GM19372 (cell line): ENCODE measurements around the gene TLK1.

Experiments
- ATAC-seq: cut with Tn5 transposase; IDR thresholded peaks from one replicate; pipeline ENCODE4 v1.9.1; 2021; ENCODE audit warnings: mild to moderate bottlenecking, low read depth, moderate library complexity; ENCODE audit not compliant: unreplicated experiment

TLK1 gene

GRCh38 chr2:170971071-170971470, 189.6 kb downstream of the TLK1 start:
- no peak for ATAC-seq

GRCh38 chr2:170969872-170970496, 190.7 kb downstream of the TLK1 start:
- no peak for ATAC-seq

- ATAC-seq = no peak
Observed at GRCh38 chr2:170969030-170969429, 191.7 kb downstream of the TLK1 start.

- no peak for ATAC-seq
Observed at GRCh38 chr2:170968205-170969003, 192.3 kb downstream of the TLK1 start.

- no peak for ATAC-seq
Observed at GRCh38 chr2:170967553-170967952, 193.1 kb downstream of the TLK1 start.

GRCh38 chr2:170966648-170967396, 193.9 kb downstream of the TLK1 start:
- no peak for ATAC-seq

- ATAC-seq = no peak
Observed at GRCh38 chr2:170965446-170966225, 195.1 kb downstream of the TLK1 start.

- ATAC-seq = no peak
Observed at GRCh38 chr2:170963386-170963785, 197.3 kb downstream of the TLK1 start.

- no peak for ATAC-seq
Observed at GRCh38 chr2:170953941-170954340, 206.8 kb downstream of the TLK1 start.

- ATAC-seq = peak; percentile 77
Observed at GRCh38 chr2:170950221-170950761, 210.4 kb downstream of the TLK1 start.

- no peak for ATAC-seq
Observed at GRCh38 chr2:170949415-170949814, 211.3 kb downstream of the TLK1 start.

- no peak for ATAC-seq
Observed at GRCh38 chr2:170944545-170944944, 216.1 kb downstream of the TLK1 start.

GRCh38 chr2:170943596-170943995, 217.1 kb downstream of the TLK1 start:
- no peak for ATAC-seq

GRCh38 chr2:170943041-170943440, 217.7 kb downstream of the TLK1 start:
- ATAC-seq = no peak

GRCh38 chr2:170942615-170943014, 218.1 kb downstream of the TLK1 start:
- no peak for ATAC-seq
